Activated CD8-positive, alpha-beta memory T cell treated with anti-CD3 and anti-CD28 coated beads for 36 hours (primary cell): Measurements from ENCODE around the gene RPUSD1. TPM values are rescaled to one million over a fixed set of nuclear protein-coding genes. Genes with fewer than 3 reads are reported as not detected.

Experiments used
- CTCF ChIA-PET: fragments of 350-600 bp; sonication (Branson Sonifier 250); formaldehyde crosslinking; loops from one replicate; lab custom pipeline; 2021; ENCODE audit warnings: antibody characterized with exemption; lab: Charles Lee
- POLR2A ChIA-PET: fragments of 350-600 bp; sonication (Branson Sonifier 250); formaldehyde crosslinking; loops from one replicate; lab custom pipeline; 2021; ENCODE audit warnings: antibody characterized with exemption; lab: Charles Lee
- total RNA-seq, 2 experiments: library from RNA; stranded (reverse); gene quantifications; one replicate each; pipeline ENCODE4 v1.2.3, GENCODE V29; 2021

RPUSD1 gene
- total RNA-seq, 2 experiments from 2014 or later = 40.6 to 44.4 TPM

DNA sequence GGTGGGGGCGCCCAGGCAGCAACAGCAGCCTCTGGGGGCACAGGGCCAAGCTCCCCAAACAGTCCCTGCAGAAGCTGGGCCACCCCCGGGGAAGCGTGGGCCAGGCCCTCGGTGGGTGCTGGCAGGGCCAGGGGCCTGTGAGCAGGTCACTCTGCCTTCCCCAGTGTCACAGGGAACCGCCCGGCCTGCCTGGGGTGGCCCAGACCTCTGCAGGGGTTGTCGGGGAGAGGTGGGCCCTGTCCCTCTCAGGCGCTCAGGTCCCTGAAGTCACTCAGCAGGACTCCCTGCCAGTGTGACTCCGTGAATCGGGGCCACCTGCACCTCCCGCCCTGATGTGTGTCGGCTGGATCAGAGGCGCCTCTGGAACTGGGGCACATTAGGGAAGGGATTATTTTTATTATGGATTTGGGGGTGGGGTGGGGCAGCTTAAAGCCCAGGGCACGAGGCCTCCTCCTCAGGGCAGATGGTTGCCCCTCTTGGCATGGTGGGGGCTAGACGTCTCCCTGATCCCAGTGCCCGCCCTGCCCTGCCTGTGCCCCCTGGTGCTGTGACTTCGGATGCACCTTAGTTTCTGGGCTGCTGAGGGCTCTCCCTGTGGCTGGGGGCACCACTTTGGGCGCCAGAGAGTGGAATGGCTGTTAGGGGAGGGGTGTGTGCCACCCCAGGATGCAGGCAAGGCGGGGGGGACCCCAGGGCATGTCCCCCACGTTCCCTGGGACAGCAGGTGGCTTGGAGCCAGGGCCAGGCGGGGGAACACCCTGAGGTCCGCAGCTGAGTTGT is 13.6 kb upstream of the RPUSD1 start:
- ChIA-PET CTCF (interaction anchor here (0.8 to 1.2 kb wide), 2 partner anchors 17 to 82 kb away, joined by 3 read pairs; no protein-coding TSS in a partner anchor), POLR2A (interaction anchor here (1.2 to 1.3 kb wide), 2 partner anchors 13 to 65 kb away, joined by 3 to 6 read pairs; partner anchors contain the start of genes CHTF18 and RPUSD1)

DNA sequence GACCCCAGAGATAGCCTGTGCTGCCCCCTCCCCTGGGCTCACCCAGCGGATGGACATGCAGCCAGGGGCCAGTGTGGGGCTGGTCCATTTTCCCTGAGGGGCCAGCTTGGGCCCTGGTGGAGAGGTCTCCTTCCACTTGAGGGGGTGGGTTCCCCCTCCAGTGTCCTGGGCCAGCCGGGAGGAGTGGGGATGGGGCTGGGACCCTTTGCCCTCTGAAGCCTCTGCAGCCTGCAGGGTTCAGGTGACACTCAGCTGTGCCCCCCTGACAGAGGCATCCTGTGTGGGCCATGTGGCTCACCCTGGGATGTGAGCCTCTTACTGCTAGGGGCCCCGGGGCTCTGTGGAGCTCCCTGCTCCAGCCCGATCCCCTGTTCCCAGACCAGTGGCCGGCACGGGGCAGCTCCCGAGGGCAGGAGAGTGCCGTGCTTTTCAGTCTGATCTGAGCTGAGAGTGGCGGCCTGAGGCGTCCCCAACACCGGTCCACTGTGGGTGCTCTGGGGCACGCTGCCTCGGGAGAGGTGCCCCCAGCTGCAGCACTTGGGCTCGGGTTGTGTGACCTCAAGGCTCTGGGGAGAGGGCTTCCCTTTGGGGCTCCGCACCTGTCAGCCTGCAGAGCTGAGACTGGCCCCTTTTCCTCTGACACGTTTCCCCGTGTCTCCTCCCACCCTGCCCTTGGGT is 12.8 kb upstream of the RPUSD1 start:
- ChIA-PET POLR2A (interaction anchor here (1.2 to 1.3 kb wide), 2 partner anchors 13 to 65 kb away, joined by 3 to 6 read pairs; partner anchors contain the start of genes CHTF18 and RPUSD1), CTCF (interaction anchor here (0.8 to 1.2 kb wide), 2 partner anchors 16 to 81 kb away, joined by 3 read pairs; no protein-coding TSS in a partner anchor)

DNA sequence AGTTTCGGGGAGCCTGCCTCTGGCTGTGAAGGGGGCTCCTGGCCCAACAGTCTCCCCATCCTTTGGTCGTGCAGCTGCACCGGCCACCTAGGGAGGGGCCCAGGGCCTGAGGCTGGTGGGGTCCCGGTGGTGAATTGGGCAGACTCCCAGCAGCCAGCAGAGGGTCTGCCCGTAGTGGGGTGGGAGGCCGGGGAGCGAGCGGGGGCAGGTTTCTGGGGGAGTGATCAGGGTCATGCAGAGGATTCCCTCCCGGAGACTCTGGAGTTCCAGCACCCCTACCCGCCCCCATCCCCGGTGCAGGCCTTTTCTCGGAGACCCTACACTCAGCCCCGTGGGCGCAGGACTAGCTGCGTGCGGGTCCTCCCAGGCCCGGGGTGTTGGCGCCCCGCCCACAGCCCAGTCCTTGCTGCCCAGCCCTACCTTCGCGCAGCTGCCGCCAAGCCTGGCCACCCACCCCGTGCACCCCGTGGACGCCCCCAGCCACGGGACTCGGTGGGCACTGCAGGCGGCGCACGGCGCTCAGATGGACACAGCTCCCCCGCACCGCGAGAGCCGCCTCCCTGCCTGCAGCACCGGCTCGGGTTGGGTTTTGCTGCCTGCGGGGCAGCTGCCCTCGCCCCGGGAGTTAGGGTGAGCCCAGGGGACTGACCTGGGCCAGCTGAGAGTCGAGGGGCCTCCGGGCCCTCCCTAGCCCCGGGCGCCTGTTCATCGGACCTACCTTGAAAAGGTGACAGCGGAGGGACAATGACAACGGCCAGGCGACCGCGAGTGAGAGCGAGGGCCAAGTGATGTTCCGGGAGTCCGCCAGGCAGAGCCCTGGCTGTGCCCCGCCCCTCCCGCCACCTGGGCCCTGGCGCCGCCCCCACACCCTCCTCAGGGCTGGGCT is 12.0 kb upstream of the RPUSD1 start, which contains the start of gene GNG13:
TSS of gene GNG13 (minus strand) at position 787 of the 886 bp plus-strand sequence. CDS start 1,657 bp downstream, outside the sequence.
- ChIA-PET POLR2A (interaction anchor here (1.2 kb wide), 1 partner anchor 64 kb away, joined by 3 read pairs; no protein-coding TSS in a partner anchor), CTCF (no interaction called here)

DNA sequence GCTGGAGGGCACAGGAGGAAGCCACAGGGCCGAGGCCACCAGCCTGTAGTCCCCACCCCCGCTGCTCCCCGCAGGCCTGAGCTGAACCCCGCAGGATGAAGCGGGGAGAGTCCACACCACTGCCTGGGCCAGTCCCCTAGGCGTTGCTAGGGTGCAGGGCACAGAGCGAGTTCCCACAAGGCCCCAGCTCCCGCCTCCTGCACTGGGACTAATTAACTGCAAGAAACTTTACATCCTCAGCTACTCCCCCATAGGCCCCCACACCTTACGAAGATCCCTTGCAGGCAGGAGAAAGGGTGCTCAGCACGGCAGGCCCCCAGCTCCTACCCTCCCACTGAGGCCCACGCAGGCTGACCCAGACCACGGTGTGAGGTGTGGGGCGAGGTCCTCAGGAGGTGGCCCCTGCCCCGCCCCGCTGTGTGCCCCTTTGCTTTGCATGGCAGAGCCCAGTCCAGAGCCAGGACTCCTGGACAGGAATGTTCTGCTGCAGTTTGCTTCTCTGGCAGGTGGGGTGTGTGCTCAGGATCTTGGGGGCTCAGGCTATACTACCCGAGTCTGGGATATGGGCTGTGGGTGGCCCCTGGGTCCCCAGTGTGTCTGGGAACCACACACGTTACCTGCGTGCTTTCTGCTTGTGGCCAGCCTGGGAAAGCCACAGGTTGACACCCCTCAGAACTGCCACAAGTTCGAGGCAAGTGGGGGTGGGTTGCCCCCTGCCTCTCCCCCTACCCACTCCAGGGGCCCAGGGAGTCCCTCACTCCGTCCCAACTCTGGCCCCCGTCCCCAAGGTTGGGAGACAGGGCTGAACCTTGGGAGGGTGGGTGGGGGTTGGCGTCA is 11.1 kb upstream of the RPUSD1 start:
- ChIA-PET POLR2A (interaction anchor here (0.6 kb wide), 1 partner anchor 8 kb away, joined by 3 read pairs; no protein-coding TSS in a partner anchor), CTCF (no interaction called here)

DNA sequence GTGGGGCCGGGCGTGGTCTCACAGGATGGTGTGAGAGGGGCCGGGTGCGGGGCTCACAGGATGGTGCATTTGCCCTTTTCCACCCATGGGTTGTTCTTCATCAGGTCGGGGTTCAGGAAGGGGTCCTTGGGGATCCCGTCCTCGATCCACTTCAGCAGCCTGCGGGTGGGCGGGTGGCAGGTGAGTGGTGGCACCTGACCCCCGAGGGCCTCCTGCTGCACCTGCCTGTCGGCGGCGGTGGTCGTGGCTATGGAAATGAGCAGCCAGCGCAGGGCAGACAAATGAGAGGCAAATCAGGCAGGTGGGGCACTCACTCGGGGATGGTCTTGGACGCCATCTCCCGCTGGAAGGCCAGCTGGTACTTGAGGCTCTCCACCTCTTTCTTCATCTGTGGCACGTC is 10.5 kb upstream of the RPUSD1 start:
- CTCF ChIA-PET = no interaction called here
- POLR2A ChIA-PET = interaction anchor here (0.6 kb wide), 1 partner anchor 8 kb away, joined by 3 read pairs; no protein-coding TSS in a partner anchor

DNA sequence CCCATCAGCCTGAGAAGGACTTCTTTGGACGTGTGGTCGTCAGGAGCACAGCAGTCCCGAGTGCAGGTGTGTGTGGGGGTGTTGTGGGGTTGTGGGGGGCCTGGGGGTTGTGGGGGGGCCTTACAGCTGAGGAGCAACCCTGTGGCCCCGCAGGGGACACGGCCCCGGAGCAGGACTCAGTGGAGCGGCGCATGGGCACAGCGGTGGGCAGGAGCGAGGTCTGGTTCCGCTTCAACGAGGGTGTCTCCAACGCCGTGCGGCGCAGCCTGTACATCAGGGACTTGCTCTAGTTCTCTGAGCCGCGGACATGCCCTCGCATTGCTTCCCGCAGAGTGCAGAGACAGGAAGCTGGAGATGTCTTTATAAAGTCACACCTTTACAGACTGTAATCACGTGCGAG is 9.5 kb upstream of the RPUSD1 start:
- CTCF ChIA-PET = interaction anchor here (0.6 kb wide), 1 partner anchor 497 kb away, joined by 3 read pairs; no protein-coding TSS in a partner anchor
- POLR2A ChIA-PET = no interaction called here

DNA sequence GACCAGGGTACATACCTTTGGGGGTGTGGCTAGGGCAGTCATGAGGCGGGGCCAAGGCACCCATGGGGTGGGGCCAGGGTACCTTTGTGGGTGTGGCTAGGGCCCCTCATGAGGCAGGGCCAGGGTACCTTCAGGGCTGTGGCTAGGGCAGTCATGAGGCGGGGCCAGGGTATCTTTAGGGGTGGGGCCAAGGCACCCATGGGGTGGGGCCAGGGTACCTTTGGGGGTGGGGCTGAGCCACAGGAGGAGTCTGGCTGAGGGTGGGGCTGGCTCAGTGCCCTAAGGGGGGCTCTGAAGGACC is 8.9 kb upstream of the RPUSD1 start:
- POLR2A ChIA-PET = no interaction called here

DNA sequence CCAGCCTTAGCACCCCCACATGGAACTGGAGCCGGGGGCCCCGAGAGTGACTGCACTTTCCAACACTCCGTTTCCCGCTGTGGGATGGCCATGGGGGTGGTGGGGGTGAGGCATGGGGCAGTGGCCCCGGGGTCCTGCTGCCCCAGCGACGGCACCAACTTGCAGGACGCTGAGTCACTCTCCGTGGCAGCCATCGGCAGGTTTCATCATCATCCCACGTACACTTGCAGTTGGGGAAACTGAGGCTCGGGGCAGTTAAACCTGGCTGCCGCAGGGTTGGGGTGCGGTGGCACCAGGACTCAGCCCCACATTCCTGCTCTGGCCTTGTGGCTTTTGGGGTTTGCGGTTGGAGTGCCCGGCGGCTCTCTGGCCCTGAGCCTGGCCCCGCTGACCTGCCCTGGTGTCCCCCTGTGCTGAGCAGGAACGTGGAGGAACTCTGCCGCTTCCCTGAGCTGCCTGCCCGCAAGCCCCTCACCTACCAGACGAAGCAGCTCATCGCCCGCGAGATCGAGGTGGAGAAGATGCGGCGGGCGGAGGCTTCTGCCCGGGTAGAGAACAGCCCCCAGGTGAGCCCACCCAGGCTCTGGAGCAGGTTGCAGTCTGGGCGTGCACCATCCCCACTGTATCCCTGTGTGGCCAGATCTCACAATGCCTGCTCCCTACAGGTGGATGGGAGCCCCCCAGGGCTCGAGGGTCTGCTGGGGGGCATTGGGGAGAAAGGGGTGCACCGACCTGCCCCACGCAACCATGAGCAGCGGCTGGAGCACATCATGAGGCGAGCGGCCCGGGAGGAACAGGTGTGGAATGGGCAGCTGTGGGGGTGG is 8.3 kb upstream of the RPUSD1 start:
- CTCF ChIA-PET = interaction anchor here (2.7 kb wide), 1 partner anchor 11 kb away, joined by 7 read pairs; no protein-coding TSS in a partner anchor
- POLR2A ChIA-PET = no interaction called here

More for the DNA sequence above, 8.9 kb upstream of the RPUSD1 start:
- CTCF ChIA-PET = interaction anchor here (0.6 kb wide), 1 partner anchor 498 kb away, joined by 3 read pairs; no protein-coding TSS in a partner anchor

DNA sequence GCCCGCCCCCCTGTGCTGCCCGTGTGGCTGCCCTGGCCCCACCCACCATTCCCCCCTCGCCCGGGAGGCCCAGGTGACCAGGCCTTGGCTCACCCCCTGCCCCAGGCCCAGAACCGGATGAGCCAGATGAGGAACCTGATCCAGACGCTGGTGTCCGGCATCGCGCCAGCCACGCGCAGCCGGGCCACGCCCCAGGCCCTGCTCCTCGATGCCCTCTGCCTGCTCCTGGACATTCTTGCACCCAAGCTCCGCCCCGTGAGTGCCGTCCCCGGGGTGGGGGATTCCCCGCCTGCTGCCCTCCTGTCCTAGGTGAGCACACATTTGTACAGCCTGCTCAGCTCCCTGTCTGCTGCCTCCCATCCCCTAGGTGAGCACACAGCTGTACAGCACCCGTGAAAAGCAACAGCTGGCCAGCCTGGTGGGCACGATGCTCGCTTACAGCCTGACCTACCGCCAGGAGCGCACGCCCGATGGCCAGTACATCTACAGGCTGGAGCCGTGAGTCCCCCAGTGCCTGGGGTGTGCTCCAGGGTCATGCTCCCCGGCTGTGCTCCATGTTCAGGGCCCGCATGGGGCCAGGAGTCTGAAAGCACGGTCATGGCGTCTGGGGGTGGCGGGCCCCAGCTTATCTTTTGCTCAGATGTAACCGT is 7.5 kb upstream of the RPUSD1 start:
- CTCF ChIA-PET = interaction anchor here (2.7 kb wide), 1 partner anchor 10 kb away, joined by 7 read pairs; no protein-coding TSS in a partner anchor
- POLR2A ChIA-PET = no interaction called here

DNA sequence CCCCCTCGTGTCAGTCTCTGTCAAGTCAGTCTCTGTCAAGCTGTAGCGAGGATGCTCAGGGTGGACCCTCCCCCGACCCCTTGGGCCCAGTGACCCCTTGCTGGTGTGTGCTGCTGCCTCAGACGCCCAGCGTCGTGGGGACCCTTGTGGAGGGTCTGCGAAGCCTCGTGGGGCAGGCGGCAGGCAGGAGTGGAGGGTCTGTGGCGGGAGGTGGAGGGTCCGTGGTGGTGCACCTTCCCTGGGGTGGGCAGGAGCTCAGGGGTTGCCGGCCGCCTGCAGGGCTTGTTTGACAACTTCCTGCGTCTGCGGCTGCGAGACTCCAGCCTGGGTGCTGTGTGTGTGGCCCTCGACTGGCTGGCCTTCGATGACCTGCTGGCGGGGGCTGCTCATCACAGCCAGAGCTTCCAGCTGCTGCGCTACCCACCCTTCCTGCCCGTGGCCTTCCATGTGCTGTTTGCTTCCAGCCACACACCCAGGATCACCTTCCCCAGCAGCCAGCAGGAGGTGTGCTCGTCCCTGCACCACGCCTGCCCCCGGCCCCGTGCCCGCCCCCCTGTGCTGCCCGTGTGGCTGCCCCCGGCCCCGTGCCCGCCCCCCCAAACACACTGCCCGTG is 6.8 kb upstream of the RPUSD1 start:
- ChIA-PET POLR2A (no interaction called here), CTCF (interaction anchor here (2.7 kb wide), 1 partner anchor 9 kb away, joined by 7 read pairs; no protein-coding TSS in a partner anchor)

DNA sequence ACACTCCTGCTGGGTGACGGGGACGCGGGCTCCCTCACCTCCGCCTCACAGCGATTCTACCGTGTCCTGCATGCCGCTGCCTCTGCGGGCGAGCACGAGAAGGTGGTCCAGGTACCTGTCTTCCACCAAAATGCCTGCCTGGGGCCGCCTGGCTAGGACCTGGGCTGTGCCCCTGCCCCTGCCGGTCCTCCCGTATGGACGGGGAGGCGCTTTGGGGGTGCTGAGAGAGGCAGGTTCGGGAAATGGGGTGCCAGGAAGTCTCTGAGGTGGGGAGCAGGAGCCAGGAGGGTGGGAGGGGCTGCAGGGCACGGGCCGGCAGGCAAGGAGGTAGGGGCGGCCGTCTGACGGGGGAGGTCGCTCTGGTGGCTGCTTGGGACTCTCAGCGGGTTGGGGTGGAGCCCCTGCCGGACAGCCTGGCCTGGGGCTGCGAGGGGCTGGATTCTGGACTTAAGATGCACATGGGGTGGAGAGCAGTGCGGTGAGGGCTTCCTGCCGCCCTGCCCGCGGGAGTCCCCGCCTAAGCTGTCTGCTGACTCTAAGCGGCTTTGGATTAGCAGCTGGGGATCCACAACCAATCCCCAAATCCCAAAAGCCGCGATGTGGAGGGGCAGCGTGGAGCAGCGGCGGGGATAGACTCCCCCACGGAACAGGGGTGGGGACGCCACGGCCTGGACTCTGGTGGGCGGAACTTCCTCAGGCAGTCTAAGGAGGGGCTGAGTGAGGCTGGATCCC is 6.1 kb upstream of the RPUSD1 start:
- POLR2A ChIA-PET = no interaction called here

DNA sequence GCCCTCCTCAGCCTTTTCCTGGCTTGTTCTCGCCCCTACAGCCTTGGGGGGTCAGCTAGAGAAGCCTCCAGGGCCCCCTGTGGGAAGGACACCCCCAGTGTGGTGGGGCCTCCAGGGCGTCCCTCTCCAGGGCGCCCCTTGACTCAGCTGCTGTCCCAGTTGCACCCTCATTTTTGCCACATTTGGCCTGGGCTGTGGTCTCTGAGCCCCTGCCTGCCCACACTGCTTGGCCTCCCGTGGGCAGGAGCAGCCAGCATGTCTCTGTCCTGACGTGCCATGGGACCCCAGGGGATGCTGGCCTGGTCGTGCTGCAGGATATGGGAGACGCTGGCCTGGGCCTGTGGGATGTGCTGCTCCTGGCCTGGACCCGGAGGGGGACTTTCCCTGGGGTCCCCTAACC is 5.2 kb upstream of the RPUSD1 start:
- ChIA-PET CTCF (no interaction called here), POLR2A (no interaction called here)

More for the DNA sequence above, 6.1 kb upstream of the RPUSD1 start:
- CTCF ChIA-PET = interaction anchor here (2.7 kb wide), 1 partner anchor 8 kb away, joined by 7 read pairs; no protein-coding TSS in a partner anchor

DNA sequence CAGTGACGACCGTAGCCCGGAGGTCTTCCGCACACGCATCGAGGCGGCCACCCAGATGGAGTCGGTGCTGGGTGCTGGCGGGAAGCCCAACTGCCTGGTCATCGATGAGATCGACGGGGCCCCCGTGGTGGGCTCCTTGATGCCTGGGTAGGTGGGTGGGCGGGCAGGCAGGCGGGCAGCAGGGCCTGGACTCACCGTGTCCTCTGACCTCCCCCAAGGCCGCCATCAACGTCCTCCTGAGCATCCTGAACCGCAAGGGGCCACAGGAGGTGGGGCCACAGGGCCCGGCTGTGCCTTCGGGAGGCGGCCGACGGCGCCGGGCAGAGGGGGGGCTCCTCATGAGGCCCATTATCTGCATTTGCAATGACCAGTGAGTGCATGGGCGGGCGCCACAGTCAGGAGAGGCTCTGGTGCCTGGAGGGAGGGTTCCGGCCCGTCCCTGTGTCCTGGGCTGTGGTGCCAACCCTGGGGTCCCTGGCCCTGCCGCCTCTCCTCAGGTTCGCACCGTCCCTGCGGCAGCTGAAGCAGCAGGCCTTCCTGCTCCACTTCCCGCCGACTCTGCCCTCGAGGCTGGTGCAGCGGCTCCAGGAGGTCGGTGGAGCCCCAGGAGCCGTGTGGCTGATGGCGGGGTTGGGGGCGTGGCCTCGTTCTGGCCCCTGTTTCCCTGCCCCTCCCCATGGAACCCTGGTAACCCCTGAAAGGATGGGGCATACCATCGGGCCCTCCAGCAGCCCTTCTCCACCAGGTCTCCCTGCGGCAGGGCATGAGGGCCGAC is 4.2 kb upstream of the RPUSD1 start:
- ChIA-PET CTCF (no interaction called here), POLR2A (no interaction called here)

DNA sequence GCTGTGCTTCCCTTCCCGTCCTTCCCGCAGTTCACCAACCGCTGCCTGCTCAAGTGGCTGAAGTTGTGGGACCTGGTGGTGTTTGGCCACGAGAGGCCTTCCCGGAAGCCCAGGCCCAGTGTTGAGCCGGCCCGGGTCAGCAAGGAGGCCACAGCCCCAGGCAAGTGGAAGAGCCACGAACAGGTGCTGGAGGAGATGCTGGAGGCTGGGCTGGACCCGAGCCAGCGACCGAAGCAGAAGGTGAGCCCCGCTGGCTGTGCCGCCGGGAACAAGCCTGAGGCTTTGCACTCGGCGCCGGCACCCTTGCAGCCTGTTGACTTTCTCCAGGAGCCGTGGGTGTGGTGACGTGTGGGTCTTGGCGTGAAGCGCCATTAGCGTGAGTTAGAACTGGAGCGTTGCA is 3.0 kb upstream of the RPUSD1 start:
- POLR2A ChIA-PET = no interaction called here
- CTCF ChIA-PET = no interaction called here

DNA sequence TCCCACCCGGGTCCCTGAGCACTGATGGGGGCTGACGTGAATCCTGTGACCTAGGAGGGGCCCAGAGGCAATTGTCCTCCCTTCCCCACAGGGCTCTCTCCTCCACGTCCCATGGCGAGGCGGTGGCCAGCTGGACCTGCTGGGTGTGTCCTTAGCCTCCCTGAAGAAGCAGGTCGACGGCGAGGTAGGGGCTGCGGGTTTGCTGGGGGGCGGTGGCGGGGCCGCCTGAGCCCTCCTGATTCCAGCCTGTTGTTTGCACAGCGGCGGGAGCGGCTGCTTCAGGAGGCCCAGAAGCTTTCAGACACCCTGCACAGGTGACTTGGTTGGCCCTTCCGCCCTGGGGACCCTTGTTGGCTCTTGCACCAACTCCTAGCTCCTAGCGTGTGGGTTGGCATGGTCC is 1.9 kb upstream of the RPUSD1 start:
- POLR2A ChIA-PET = no interaction called here
- CTCF ChIA-PET = interaction anchor here (1.3 to 2.4 kb wide), 2 partner anchors 75 to 80 kb away, joined by 3 to 8 read pairs; partner anchors contain the start of gene METRN
